Fibroblast of skin of right biceps (primary cell): ENCODE data around the gene JAKMIP1.

Source experiments
- DNase-seq: peaks from one replicate; pipeline ENCODE4 v3.0.0-alpha.2; 2013

JAKMIP1 gene

DNA sequence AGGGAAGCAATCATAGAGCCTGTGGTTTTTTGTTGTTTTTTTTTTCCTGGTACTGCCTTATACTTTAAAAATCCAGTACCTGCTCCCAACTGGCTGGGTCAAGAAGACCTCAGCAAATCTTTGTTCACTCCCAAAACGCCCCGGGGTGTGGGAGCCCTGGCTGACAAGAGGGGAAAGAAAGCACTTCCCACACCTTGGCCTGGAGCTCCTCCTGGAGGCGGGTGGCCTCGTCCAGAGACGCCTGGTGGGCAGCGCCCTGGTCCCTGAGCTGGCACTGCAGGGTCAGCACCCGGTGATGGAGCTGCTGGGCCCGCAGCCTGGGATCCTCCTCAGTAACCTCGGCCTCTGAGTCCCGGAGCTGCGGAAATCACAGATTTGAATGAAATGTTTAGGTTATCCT lies 220.4 kb downstream of the JAKMIP1 start:
- no peak for DNase-seq

DNA sequence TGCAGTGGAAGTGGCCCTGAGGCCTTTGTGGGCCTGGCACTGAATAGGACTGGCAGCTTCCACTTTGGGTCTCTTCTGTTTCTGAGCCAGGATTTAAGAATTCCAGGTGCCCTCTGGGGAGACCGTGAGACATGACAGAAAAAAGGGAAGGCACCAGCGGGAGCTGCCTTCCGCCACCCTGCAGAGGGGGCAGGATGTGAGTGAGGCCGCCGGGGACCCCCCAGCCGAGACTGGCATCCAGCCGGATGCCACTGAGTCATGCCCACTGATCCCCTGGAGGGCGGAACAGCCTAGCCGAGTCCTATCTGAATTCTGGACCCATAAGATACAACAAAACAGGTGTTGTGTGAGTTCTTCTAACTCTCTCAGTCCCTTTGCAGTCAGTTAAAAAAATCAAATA lies 223.4 kb downstream of the JAKMIP1 start:
- DNase-seq: no peak

DNA sequence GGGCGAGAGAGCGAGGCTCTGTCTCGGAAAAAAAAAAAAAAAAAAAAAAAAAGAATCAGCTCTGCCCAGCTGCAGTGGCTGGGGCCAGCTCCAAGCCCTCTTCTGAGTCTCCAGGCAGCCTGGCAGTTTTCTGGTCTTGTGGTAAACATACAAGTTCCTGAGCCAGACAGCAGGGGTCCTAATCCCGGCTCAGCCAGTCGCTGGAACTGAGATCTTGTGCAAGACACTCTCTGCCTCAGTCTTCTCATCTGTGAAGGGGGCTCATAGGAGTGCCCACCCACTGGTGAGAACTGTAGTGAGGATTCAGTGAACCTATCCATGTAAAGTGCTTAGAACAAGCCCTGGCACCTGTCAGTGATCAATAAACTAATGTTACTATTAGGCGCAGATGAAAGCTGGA lies 223.9 kb downstream of the JAKMIP1 start:
- DNase-seq: no peak
